K562 (cell line): Measurements from ENCODE around the gene ATMIN. TPM values are rescaled to one million over a fixed set of nuclear protein-coding genes. Genes with fewer than 3 reads are reported as not detected.
A peak's percentile ranks its signal among the peaks of the same experiment; 100 is the strongest.

Experiments used
- BRD4 ChIP-seq: fragments of 200-600 bp; sonication (generic); IDR thresholded peaks from 2 replicates; pipeline ENCODE4 v1.6.1; 2017; ENCODE audit warnings: inconsistent platforms
- GABPB2 ChIP-seq: fragments of 250-450 bp; sonication (Bioruptor Pico); conservative IDR thresholded peaks from 2 replicates; pipeline ENCODE4 v1.5.1; 2021; ENCODE audit warnings: mild to moderate bottlenecking
- HDAC8 ChIP-seq: fragments of 450-650 bp; IDR thresholded peaks from 2 replicates; pipeline ENCODE4 v1.6.1; 2016; ENCODE audit warnings: mild to moderate bottlenecking, missing genetic modification characterization, moderate library complexity, missing compliant biosample characterization
- PCBP1 ChIP-seq: fragments of 200-400 bp; formaldehyde crosslinking; IDR thresholded peaks from 2 replicates; pipeline ENCODE4 v1.6.1; 2018; ENCODE audit warnings: mild to moderate bottlenecking, low read depth, low read length; ENCODE audit not compliant: poor library complexity, severe bottlenecking
- TCFL5 ChIP-seq: fragments of 250-450 bp; sonication (Bioruptor Pico); conservative IDR thresholded peaks from 2 replicates; pipeline ENCODE4 v1.6.1; 2021; ENCODE audit warnings: mild to moderate bottlenecking, moderate library complexity, matching md5 sums
- TEAD1 ChIP-seq, 2 experiments: fragments of 450-650 bp in 1 of 2; sonication (generic) in 1 of 2; formaldehyde crosslinking; IDR thresholded peaks; 2 replicates each; pipeline versions ENCODE4 v1.4.0 to v1.8.0; 2020 to 2022; ENCODE audit warnings: mild to moderate bottlenecking in 2 of 2, missing genetic modification reagents in 1 of 2
- TOE1 ChIP-seq, 2 experiments: fragments of 450-650 bp in 1 of 2; sonication (generic) in 1 of 2; formaldehyde crosslinking in 1 of 2; IDR thresholded peaks; 2 replicates each; pipeline versions ENCODE4 v1.7.1 to v1.8.0; 2016 to 2022; ENCODE audit warnings: borderline replicate concordance in 2 of 2, mild to moderate bottlenecking in 2 of 2, antibody characterized with exemption in 1 of 2, inconsistent platforms in 1 of 2, low read depth in 1 of 2, missing genetic modification reagents in 1 of 2, moderate library complexity in 1 of 2
- U2AF1 ChIP-seq: fragments of 200-400 bp; formaldehyde crosslinking; optimal IDR thresholded peaks from 2 replicates; pipeline ENCODE3; 2017; ENCODE audit warnings: mild to moderate bottlenecking, low read depth, low read length, moderate library complexity
- ZNF407 ChIP-seq: fragments of 450-650 bp; IDR thresholded peaks from 2 replicates; pipeline ENCODE4 v1.6.1; 2016; ENCODE audit warnings: low read depth
- ZNF551 ChIP-seq: fragments of 250-450 bp; sonication (Bioruptor Pico); IDR thresholded peaks from 2 replicates; pipeline ENCODE4 v1.5.0; 2021; ENCODE audit warnings: mild to moderate bottlenecking, moderate library complexity
- polyA plus RNA-seq, 8 experiments: library from polyadenylated mRNA; depleted of rRNA in 4 of 8; stranded (reverse) in 5 of 8; unstranded in 3 of 8; fragments of >200 nt; fragmentation: Nextera tagmentation in 2 of 8; fragmentation: Illumina TruSeq in 1 of 8; extraction: Ambion mirVana in 2 of 8; extraction: Trizol in 1 of 8; gene quantifications; 2 replicates each; pipeline versions ENCODE4 v1.2.1 to v1.2.3, GENCODE V29; 2011 to 2014; ENCODE audit warnings: inconsistent platforms in 1 of 8, missing spikeins in 1 of 8
- total RNA-seq, 7 experiments: library from RNA; depleted of rRNA in 6 of 7; stranded (reverse); fragments of >200 nt in 6 of 7; fragmentation: Illumina TruSeq in 2 of 7; extraction: Trizol in 2 of 7; gene quantifications; 2 replicates each; pipeline versions ENCODE4 v1.2.1 to v1.2.3, GENCODE V29; 2011 to 2021; ENCODE audit warnings: low replicate concordance in 1 of 7
- TF ChIP-seq, protein P1 (sequence below): fragments of 250-450 bp; sonication (Bioruptor Pico); IDR thresholded peaks from 2 replicates; pipeline ENCODE4 v1.4.0; 2020; ENCODE audit warnings: mild to moderate bottlenecking
- TF ChIP-seq, protein P2 (sequence below): sonication (generic); formaldehyde crosslinking; IDR thresholded peaks from 2 replicates; pipeline ENCODE4 v1.8.1; 2022; ENCODE audit warnings: missing genetic modification reagents
- TF ChIP-seq, protein P3 (sequence below): fragments of 450-650 bp; conservative IDR thresholded peaks from 2 replicates; pipeline ENCODE4 v1.6.1; 2016; ENCODE audit warnings: missing genetic modification characterization, low read depth, mild to moderate bottlenecking, missing compliant biosample characterization, moderate library complexity

Gene ATMIN
- total and polyA plus RNA-seq, 9 of the 15 experiments (the other 6 are each of a cell fraction or from before 2014, with no cell fraction given), result 6.7 to 40.9 (median 23.4) TPM

GRCh38 chr16:81006813-81007695, 28.6 kb upstream of the ATMIN start, which contains the start of the genes CENPN and CMC2 (continued):
- TF ChIP-seq ZNF407 (peak; percentile 94), U2AF1 (peak; percentile 65), TCFL5 (CRISPR knock-in tag) (no peak), ZNF551 (CRISPR knock-in tag) (no peak), GABPB2 (CRISPR knock-in tag) (no peak), PCBP1 (peak; percentile 95), TEAD1 (CRISPR knock-in tag; IDR thresholded peaks at IDR 0.05) (peak; percentile 10 to 84; a peak in 2 of 4 replicates), TOE1 (IDR thresholded peaks at IDR 0.05; ENCODE audit: borderline replicate concordance) (peak; percentile 99), TOE1 (CRISPR knock-in tag; IDR thresholded peaks at IDR 0.05; ENCODE audit: borderline replicate concordance, low read depth) (no peak; the same call in 1 of the 2 replicates), HDAC8 (no peak; the same call in 1 of the 2 replicates), BRD4 (no peak)
- TF ChIP-seq, protein P1, sequence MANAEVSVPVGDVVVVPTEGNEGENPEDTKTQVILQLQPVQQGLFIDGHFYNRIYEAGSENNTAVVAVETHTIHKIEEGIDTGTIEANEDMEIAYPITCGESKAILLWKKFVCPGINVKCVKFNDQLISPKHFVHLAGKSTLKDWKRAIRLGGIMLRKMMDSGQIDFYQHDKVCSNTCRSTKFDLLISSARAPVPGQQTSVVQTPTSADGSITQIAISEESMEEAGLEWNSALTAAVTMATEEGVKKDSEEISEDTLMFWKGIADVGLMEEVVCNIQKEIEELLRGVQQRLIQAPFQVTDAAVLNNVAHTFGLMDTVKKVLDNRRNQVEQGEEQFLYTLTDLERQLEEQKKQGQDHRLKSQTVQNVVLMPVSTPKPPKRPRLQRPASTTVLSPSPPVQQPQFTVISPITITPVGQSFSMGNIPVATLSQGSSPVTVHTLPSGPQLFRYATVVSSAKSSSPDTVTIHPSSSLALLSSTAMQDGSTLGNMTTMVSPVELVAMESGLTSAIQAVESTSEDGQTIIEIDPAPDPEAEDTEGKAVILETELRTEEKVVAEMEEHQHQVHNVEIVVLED (CRISPR knock-in tag), result peak; percentile 77
- TF ChIP-seq, protein P2, sequence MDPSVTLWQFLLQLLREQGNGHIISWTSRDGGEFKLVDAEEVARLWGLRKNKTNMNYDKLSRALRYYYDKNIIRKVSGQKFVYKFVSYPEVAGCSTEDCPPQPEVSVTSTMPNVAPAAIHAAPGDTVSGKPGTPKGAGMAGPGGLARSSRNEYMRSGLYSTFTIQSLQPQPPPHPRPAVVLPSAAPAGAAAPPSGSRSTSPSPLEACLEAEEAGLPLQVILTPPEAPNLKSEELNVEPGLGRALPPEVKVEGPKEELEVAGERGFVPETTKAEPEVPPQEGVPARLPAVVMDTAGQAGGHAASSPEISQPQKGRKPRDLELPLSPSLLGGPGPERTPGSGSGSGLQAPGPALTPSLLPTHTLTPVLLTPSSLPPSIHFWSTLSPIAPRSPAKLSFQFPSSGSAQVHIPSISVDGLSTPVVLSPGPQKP, result no peak
- TF ChIP-seq, protein P3, sequence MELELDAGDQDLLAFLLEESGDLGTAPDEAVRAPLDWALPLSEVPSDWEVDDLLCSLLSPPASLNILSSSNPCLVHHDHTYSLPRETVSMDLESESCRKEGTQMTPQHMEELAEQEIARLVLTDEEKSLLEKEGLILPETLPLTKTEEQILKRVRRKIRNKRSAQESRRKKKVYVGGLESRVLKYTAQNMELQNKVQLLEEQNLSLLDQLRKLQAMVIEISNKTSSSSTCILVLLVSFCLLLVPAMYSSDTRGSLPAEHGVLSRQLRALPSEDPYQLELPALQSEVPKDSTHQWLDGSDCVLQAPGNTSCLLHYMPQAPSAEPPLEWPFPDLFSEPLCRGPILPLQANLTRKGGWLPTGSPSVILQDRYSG (tag), result no peak
